GM06990 (cell line): ENCODE measurements around the gene TEC.

Source experiments
- DNase-seq: peaks from one replicate; pipeline ENCODE4 v3.0.0-alpha.2; 2011; ENCODE audit not compliant: insufficient read length; ENCODE audit errors: extremely low read depth
- H3K27me3 ChIP-seq: replicated peaks from 2 replicates; pipeline ENCODE4 v1.6.0; 2011; ENCODE audit warnings: low read length; ENCODE audit not compliant: control insufficient read depth, insufficient read depth
- H3K36me3 ChIP-seq: 2 replicates; pipeline ENCODE4 v1.5.1; 2011; ENCODE audit warnings: low read length; ENCODE audit not compliant: control insufficient read depth, insufficient read depth
- H3K4me3 ChIP-seq: replicated peaks from 2 replicates; pipeline ENCODE4 v1.5.1; 2011; ENCODE audit warnings: low read depth, mild to moderate bottlenecking, control low read depth, low read length
- TF ChIP-seq, protein P1 (sequence below): IDR thresholded peaks from 2 replicates; pipeline ENCODE4 v1.5.1; 2011; ENCODE audit warnings: low read length, control low read depth, mild to moderate bottlenecking, inconsistent platforms; ENCODE audit not compliant: insufficient read depth, poor library complexity, severe bottlenecking

The TEC gene

DNA sequence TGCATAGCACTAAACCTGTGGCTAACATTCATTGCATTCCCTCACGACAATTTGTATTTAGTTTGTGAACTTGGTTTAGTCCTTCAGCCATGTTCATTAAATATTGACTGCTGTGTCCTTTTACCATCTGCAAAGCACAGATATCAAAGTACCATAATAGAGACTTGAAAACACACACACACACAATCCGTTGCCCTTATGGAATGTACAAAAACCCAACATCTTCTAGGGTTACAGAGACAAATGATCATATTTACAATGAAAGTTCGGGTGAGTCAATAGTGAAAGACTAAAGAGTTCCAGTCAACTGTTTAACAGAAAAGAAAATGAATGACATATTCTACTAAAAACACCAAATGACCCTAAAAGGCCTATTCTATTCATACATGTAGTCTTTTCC, 84.8 kb downstream of the TEC start:
- H3K4me3 ChIP-seq: no peak overlapping the region
- no peak for DNase-seq
- H3K27me3 ChIP-seq: no peaks in the 10 kb centered on the region
- TF ChIP-seq, protein P1, sequence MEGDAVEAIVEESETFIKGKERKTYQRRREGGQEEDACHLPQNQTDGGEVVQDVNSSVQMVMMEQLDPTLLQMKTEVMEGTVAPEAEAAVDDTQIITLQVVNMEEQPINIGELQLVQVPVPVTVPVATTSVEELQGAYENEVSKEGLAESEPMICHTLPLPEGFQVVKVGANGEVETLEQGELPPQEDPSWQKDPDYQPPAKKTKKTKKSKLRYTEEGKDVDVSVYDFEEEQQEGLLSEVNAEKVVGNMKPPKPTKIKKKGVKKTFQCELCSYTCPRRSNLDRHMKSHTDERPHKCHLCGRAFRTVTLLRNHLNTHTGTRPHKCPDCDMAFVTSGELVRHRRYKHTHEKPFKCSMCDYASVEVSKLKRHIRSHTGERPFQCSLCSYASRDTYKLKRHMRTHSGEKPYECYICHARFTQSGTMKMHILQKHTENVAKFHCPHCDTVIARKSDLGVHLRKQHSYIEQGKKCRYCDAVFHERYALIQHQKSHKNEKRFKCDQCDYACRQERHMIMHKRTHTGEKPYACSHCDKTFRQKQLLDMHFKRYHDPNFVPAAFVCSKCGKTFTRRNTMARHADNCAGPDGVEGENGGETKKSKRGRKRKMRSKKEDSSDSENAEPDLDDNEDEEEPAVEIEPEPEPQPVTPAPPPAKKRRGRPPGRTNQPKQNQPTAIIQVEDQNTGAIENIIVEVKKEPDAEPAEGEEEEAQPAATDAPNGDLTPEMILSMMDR: no peak
- no peaks in the 10 kb centered on the region for H3K36me3 ChIP-seq

DNA sequence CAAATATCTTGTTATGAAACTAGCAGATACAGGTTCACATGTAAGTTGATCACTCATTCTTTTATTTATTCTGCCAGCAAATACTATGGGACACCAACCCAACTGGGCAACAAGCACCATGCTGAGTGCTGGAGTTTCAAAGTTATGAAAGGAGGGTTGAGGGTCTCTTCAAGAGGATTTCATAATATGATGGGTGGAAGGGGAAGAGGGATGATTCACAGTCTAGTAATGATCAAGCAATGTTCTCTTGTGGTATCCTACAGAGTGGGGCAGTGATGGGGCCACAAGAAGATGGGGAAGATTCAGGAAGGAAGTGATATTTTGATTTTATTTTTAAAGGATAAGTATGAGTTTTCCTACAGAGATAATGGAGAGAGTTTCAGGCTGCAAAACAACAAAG, 89.4 kb downstream of the TEC start:
- Histone ChIP-seq H3K4me3 (no peak overlapping the region), H3K27me3 (no peaks in the 10 kb centered on the region), H3K36me3 (0 out of 2 replicates have a peak, but pooled peaks cover 2% of the 10 kb centered on the region)
- TF ChIP-seq, protein P1: no peak
- DNase-seq: no peak

DNA sequence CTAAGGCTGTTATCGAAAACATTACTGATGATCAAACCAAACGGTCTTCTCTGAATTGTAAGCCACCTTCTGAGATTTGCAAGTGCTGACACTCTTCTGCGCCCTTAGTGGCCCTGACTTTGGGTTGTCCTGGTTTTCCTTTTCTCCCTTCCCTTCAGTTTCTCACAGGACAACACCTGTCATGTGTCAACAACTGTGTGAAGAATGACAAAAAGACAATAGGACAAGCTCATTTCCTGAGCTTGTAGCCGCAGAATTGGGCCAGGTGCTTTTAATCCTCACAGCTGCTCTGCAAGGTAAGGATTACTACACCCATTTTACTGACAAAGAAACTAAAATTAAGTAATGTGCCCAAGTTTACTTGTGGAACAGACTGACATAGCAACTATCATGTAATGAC, 90.7 kb downstream of the TEC start:
- Histone ChIP-seq H3K27me3 (no peaks in the 10 kb centered on the region), H3K4me3 (no peak overlapping the region), H3K36me3 (peaks cover 4% of the 10 kb centered on the region; the same call in 1 of the 2 replicates)
- no peak for DNase-seq
- TF ChIP-seq, protein P1: no peak

DNA sequence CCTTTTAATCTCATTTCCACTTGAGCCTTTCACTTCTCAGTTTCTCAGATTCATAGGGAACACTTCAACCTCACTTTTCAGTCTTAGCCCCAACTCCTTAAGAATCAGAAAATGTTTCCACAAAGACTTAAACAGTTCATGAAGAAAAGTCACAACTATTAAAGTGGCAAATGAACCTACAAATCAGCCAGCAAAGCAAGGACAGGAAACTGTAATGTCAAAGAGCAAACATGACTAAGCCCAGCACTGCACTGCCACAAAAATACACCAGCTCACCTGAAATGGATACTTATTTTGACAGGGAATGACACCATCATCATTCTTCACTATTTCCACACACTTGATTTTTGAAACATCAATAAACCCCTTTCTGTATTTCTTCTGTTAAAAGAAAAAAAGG, 93.8 kb downstream of the TEC start:
- no peaks in the 10 kb centered on the region for H3K27me3 ChIP-seq
- TF ChIP-seq, protein P1: no peak
- H3K36me3 ChIP-seq: peaks cover 4% of the 10 kb centered on the region; the same call in 1 of the 2 replicates
- H3K4me3 ChIP-seq: no peak overlapping the region
- DNase-seq: no peak

DNA sequence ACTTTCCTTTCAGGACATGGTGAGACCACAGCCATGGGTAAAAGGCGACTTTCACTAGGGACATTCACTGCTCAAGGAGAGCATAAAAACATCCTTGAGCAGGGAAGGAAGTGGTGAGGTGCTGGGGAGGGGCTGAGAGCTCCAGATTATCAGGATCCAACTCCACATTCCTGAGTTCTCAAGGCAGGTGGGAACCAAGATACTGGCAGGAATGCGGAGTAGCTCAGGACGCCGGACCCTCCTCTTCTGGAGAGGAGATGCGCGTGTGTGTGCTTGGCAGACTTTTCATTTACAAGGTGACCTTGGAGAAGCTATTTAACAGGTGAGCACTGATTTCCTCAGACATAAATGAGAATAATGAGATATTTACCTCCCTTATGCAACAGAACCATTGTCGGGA, 94.3 kb downstream of the TEC start:
- no peak for DNase-seq
- TF ChIP-seq, protein P1: no peak
- H3K4me3 ChIP-seq: no peak overlapping the region
- no peaks in the 10 kb centered on the region for H3K27me3 ChIP-seq
- peaks cover 6% of the 10 kb centered on the region for H3K36me3 ChIP-seq

DNA sequence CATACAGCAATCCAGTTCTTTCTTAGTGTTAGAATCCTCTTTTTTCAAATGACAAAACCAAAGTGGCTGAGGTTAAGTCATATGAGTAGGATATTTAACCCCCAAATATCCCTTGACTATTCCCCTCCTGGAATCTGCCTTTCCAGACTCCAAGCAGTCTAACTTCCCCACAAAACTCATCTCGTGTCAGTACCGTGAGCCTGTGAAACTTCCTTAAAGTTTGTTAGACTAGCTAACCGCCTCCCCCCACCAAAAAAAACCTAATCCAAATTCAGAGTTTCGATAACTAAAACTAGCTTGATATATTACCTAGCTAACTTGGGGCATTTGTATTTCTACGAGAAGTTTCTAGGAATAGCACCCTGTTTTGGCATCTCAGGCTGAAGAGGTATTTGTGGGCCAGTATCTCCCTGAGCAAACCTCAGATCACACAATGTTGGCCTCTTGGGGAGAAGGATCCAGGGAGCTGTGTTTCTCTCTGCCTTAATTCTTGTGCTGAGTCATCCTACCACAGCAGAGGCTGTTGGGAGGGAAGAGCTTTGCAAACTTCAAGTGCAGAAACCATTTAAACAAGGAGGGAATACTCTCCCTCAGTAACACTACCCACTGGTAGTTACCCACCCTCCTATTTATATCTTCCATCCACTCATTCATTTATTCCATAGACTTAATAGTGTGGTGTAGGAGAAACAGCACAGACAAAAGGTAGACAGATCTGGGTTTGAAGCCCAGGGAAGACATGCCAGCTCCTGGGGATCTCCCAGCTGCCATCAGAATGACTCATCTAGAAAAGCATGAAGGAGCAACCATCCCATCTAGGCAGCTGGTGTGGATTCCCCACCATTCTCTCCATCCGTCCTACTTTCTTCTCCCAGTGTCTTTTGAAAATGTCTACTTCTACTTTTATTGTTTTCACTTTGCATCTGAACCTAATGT, 96.3 kb downstream of the TEC start:
- H3K36me3 ChIP-seq: peaks cover 10% of the 10 kb centered on the region
- DNase-seq: no peak
- TF ChIP-seq, protein P1: no peak
- H3K4me3 ChIP-seq: no peak overlapping the region
- no peaks in the 10 kb centered on the region for H3K27me3 ChIP-seq
